CD4-positive, alpha-beta T cell treated with Interferon alpha-2 for 1 hour (primary cell): Measurements from ENCODE around the gene FBXL7.

ENCODE experiments used
- DNase-seq, 2 donors: peaks; one replicate each; pipeline ENCODE4 v3.0.0-alpha.2; 2020 to 2022

The FBXL7 gene

DNA sequence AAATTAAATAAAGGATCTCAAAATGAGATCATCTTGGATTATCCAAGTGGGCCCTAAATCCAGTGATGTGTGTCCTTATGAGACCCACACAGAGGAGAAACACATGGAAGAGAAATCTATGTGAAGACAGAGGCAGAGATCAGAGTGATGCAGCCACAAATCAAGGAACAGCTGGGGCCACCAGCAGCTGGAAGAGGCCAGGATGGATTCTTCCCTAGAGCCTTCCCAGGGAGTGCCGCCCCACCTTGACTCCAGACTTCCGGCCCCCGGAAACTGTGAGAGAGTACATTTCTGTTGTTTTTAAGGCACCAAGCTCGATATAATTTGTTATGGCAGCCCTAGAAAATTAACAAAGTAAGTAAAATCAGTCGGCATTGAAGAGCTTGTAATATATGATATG, 286.9 kb downstream of the FBXL7 start:
- no peak for DNase-seq

GRCh38 chr5:15787681-15788080, 287.7 kb downstream of the FBXL7 start:
- no peak for DNase-seq

- DNase-seq = no peak
Observed at GRCh38 chr5:15789642-15790041, 289.7 kb downstream of the FBXL7 start.

DNA sequence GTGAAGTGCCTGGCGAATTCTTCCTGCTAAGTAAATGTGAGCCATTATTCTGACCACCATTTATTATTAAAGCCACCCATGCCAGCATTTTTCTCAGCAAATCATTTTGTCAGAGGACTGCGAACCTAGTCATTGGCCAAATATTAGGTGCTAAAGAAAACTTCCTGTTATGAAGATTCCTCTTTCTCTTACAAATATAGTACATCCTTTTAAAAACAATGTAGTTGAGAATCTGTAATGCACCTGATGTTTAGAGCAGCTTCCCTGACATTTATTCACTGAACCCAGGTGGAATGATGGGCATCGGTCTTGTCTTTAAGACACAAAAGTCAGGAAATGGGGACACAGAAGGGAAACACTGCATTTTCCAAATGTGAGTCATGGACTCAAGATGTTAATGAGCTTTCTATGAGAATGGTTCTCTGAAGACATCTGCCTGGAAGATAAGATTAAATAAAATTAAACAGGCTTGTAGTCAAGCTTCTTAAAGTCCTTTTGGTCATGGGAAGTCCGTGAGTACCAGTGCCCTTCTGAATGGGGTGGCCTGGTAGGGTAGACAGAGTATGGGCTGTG, 290.6 kb downstream of the FBXL7 start:
- no peak for DNase-seq

DNA sequence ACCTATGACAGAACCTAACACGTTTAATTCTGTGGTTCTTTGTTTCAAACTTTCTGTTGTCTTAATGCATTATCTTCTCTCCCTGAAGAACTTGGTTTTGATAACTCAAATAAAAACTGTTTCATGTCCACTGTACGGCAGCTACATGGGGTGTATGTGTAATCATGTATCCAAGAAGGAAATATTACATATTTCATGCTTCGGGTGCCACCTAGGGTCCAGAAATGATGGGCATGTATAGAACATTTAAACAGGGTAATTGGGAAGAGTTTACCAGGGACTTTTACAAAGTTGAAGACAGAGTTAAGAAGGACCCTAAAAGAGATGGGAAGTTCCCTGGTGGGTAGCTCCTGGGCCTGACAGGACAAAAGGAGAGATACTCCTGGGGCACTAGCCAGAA, 291.3 kb downstream of the FBXL7 start:
- DNase-seq = no peak

GRCh38 chr5:15791859-15792258, 291.9 kb downstream of the FBXL7 start:
- DNase-seq = no peak

DNA sequence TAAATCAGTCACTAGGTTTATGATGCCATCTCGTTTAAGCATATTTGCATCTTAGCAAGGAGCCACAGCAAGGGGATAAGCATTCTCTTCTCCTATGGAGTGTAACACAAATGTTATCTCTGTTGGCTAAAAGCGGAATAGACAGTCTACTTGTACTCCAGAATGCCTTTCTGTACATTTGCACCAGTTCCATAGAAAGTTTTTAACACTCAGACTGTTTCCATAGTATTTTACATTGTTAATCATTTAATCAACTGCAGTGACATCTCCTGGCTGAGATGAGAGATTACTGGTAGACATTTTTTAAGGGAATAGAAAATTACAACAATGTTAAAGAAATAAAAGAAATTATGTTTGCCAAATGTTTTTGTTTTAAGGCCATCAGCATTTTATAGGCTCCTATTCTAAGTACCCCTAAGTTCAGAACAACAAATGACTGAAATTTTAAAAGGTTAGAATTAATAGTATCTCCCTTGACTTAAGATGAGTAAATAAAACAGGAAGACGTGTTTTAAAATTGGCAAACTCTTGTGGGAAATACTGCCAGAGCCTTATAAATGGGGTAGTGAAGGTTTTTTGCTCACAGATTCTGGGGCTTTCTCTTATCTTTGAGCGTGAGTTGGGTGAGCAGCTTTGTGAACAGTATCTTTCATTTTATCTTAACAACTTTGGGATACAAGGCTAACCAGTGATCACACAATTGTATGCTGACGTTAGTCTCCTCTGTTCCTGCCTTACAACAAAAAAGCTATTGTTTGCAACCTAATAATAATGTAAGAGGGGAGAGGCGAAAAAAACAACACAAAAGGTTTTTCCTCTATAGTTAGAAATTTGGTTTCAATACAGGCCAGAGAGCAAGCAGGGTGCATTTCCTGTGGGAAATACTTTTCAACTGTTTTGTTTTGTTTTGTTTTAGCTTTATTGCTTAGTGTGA, 294.3 kb downstream of the FBXL7 start:
- DNase-seq = no peak

DNA sequence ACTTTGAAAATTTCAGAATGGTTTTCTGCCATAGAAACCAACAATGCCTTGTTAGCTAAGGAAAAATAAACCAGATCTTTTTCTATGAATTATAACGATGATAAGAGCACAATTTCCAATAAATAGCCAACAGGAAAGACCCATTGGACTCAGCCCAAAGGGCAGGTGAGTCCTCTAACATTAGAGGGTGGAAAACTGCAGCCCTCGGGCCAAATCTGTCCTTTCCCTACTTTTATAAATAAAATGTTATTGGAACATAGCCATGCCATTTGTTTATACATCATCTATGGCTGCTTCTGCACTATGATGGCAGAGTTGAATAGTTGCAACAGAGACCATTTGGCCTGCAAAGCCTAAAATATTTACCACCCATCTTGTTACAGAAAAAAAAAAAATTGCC, 296.1 kb downstream of the FBXL7 start:
- DNase-seq = no peak

DNA sequence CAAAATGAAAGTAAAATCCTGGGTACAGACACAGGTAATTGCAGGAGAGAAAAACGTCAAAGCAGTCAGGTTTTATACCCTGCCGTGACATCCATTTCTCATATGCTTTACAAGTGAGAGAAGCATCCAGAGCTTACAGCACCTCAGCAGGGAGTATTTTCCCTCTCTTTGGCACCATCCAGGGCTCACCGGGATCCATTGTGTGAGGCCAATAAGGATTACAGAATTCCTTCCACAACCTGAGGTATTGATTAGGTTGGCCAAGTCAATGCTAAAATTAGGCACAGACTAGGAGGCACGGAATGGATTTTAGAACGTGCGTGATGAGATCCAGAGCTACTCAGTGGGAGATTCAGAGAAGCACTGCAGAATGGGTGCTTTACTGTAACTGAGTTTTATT, 296.6 kb downstream of the FBXL7 start:
- DNase-seq = no peak

DNA sequence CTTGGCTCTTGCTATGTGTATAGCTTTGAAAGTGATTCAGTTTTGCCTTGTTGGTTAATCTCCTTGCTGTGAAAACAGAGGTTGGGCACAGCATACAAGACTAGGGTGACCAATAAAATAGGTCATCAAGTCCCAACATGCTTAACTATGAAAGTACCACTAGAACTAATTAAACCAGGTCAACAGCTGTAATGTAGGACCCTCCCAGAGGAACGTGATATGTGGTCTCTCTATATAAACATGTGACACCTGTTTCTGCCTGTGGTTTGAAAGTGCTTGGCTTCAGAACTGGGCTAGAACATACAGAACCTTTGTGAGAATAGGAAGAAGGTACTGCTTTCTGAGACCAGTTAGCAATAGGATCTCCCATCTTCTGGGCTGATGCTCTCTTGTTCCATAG, 297.1 kb downstream of the FBXL7 start:
- DNase-seq = no peak

- no peak for DNase-seq
Observed at GRCh38 chr5:15798006-15798405, 298.0 kb downstream of the FBXL7 start.

DNA sequence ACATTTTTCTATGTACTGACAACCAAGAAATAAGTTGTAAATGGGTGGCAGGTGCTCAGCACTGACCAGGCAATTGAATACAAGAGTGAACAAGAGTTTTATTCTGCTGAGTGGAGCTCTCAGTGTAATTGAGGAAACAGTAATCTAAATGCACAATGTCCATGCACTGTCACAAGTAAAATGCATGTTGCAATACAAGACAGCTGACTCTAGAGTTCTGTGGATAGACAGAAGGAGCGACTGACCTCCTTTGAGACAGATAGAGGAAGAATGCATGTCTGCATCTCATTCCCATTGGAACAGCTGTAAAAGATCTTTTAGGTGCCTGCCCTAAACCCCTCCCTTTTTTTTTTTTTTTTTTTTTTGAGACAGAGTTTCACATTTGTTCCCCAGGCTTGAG, 299.0 kb downstream of the FBXL7 start:
- DNase-seq = no peak

DNA sequence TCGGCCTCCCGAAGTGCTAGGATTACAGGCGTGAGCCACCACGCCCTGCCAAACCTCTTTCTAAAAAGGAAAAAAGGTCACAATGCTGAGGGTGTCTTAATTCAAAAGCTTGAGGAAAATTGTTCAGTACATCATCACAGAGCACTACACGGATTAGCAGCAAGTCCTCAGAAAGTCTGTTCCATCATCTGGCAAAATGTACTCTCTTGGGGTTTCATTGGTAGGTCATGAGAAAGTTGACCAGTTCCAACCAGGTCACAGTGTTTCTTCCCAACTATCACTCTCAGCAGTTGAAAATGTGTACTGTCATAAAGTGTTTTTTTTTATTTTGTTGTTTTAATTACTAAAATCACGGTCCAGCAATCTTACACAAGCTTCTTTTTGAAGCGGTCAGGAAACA, 299.6 kb downstream of the FBXL7 start:
- DNase-seq = no peak

- DNase-seq = no peak
Observed at GRCh38 chr5:15803280-15803679, 303.3 kb downstream of the FBXL7 start.

DNA sequence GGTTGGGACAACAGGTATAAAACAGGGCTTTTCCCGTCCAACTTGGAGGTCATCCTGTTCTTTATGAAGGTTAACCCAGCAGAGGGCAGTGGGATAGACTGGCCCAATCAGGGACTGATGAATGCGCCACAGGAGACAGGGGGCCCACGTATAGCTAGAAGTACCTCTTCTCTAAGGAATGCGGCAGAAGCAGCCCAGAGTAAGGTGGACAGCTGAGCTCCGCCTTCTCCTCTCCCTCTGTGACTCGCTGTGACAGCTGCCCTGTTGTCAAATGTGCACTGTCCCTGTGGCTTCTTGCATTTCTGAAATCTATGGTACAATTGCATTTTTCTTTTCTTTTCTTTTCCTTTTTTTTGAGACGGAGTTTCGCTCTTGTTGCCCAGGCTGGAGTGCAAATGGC, 306.6 kb downstream of the FBXL7 start:
- DNase-seq = no peak

DNA sequence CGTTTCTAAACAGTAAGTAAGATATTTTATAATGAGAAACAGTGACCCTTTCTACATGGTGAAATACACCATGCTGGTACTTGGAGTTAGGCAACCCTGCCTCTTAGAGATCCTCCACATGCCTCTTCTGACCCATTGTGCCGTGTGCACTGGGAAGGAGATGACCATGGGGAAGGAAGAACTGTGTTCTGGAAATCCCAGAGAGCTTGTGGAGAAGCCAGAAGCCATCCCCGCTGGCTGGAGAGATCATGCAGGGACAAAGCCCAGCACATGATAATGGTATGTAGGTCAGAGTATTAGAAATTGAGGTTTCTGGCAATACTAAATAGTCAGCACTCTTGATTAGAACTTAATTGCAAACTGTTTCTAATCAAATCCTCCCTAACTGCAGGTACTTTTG, 307.3 kb downstream of the FBXL7 start:
- no peak for DNase-seq

DNA sequence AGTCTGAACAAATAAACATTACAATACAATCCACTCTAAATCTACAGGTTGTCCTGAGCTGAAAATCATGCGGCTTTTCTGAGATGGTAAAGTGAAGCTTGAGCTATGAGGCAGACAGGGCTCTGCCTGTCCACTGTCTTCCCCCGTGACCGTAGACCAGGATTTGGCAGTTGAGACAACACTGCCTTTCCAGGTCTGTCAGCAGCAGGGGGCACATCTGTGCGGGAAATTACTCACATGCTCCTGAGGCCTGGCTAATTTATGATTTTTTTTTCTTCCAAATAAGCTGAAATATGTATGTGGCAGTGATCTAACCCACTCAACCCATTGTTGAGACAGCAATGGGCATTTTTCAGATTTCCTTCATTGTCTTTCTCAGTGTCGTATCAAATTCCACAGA, 307.9 kb downstream of the FBXL7 start:
- no peak for DNase-seq

GRCh38 chr5:15808577-15808976, 308.6 kb downstream of the FBXL7 start:
- no peak for DNase-seq

DNA sequence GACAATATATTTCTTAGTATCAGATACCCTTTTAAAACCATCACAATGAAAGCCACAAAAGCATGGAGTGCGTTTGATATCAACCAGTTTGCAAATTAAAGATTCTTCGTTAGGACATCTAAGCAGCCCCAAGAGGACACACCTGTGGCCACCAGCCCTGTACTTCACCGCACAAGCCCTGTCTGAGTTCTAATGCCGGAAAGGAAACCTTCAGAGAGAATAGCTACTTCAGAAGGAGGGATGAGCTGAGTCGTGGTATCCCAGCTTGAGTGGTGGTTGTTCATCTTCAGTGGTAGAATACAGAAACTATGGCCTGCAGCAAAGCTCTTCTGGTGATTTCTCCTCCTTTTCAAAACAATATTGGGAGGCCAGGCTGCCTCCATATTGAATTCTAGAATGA, 319.6 kb downstream of the FBXL7 start:
- DNase-seq = no peak

- no peak for DNase-seq
Observed at GRCh38 chr5:15821506-15821905, 321.5 kb downstream of the FBXL7 start.

- DNase-seq = no peak
Observed at GRCh38 chr5:15823398-15823797, 323.4 kb downstream of the FBXL7 start.

GRCh38 chr5:15827741-15828140, 327.8 kb downstream of the FBXL7 start:
- no peak for DNase-seq

GRCh38 chr5:15831408-15831807, 331.4 kb downstream of the FBXL7 start:
- no peak for DNase-seq

- no peak for DNase-seq
Observed at GRCh38 chr5:15833365-15833764, 333.4 kb downstream of the FBXL7 start.
